K562 (cell line): ENCODE measurements around the gene PRKCG. TPM values are rescaled to one million over a fixed set of nuclear protein-coding genes. Genes with fewer than 3 reads are reported as not detected.
A peak's percentile ranks its signal among the peaks of the same experiment; 100 is the strongest.

ENCODE experiments used
- CHD4 ChIP-seq: fragments of 200-600 bp; sonication (generic); IDR thresholded peaks from 3 replicates; pipeline ENCODE4 v1.6.1; 2012; ENCODE audit warnings: low read depth, mild to moderate bottlenecking, mixed read lengths, low read length, inconsistent platforms; ENCODE audit not compliant: insufficient read depth, insufficient replicate concordance, poor library complexity, severe bottlenecking
- FOS ChIP-seq: IDR thresholded peaks from 3 replicates; pipeline ENCODE4 v1.6.1; 2011; ENCODE audit not compliant: insufficient read length; ENCODE audit errors: extremely low read depth
- HIVEP1 ChIP-seq: fragments of 250-450 bp; sonication (Bioruptor Pico); IDR thresholded peaks from 2 replicates; pipeline ENCODE4 v1.4.0; 2020; ENCODE audit warnings: mild to moderate bottlenecking
- HNRNPLL ChIP-seq: fragments of 200-400 bp; formaldehyde crosslinking; IDR thresholded peaks from 2 replicates; pipeline ENCODE4 v1.6.1; 2017; ENCODE audit warnings: low read length, low read depth, mild to moderate bottlenecking; ENCODE audit not compliant: poor library complexity, severe bottlenecking
- MCM5 ChIP-seq: fragments of 450-650 bp; IDR thresholded peaks from 2 replicates; pipeline ENCODE4 v1.6.1; 2016; ENCODE audit warnings: low read depth
- NELFE ChIP-seq: IDR thresholded peaks from 2 replicates; pipeline ENCODE4 v1.6.1; 2011; ENCODE audit warnings: mild to moderate bottlenecking; ENCODE audit not compliant: insufficient read depth, insufficient read length
- POLR2B ChIP-seq: fragments of 450-650 bp; IDR thresholded peaks from 2 replicates; pipeline ENCODE4 v1.6.1; 2018; ENCODE audit warnings: low read depth; ENCODE audit not compliant: partially characterized antibody
- POU5F1 ChIP-seq: fragments of 150-350 bp; IDR thresholded peaks from 2 replicates; pipeline ENCODE4 v1.6.1; 2014; ENCODE audit warnings: borderline replicate concordance, low read length, low read depth, mild to moderate bottlenecking; ENCODE audit not compliant: partially characterized antibody
- RAD21 ChIP-seq, 2 experiments: fragments of 250-450 bp in 1 of 2; fragments of 450-650 bp in 1 of 2; sonication (Bioruptor Pico) in 1 of 2; formaldehyde crosslinking in 1 of 2; IDR thresholded peaks in 1 of 2; conservative IDR thresholded peaks in 1 of 2; 2 replicates each; pipeline versions ENCODE4 v1.4.0 to v1.8.0; 2020 to 2022; ENCODE audit warnings: mild to moderate bottlenecking in 2 of 2, moderate library complexity in 1 of 2
- RBM15 ChIP-seq: fragments of 200-400 bp; formaldehyde crosslinking; IDR thresholded peaks from 2 replicates; pipeline ENCODE4 v1.6.1; 2018; ENCODE audit warnings: mild to moderate bottlenecking, low read length, moderate library complexity; ENCODE audit not compliant: insufficient read depth
- SIRT6 ChIP-seq: IDR thresholded peaks from one replicate; pipeline ENCODE4 v1.6.1; 2012; ENCODE audit warnings: low read depth, mild to moderate bottlenecking, control low read depth, inconsistent platforms, low read length, moderate library complexity
- SMAD2 ChIP-seq: fragments of 150-350 bp; IDR thresholded peaks from 2 replicates; pipeline ENCODE4 v1.6.1; 2014; ENCODE audit warnings: low read depth, mild to moderate bottlenecking, low read length
- TAF9B ChIP-seq: fragments of 450-650 bp; IDR thresholded peaks from 2 replicates; pipeline ENCODE4 v1.6.1; 2018; ENCODE audit warnings: mild to moderate bottlenecking; ENCODE audit not compliant: partially characterized antibody
- TBL1XR1 ChIP-seq, 2 experiments: IDR thresholded peaks; 2 replicates each; pipeline ENCODE4 v1.6.1; 2012; ENCODE audit warnings: improper control_type of control experiment in 2 of 2, low read length in 2 of 2, mild to moderate bottlenecking in 1 of 2
- XRCC4 ChIP-seq: IDR thresholded peaks from one replicate; pipeline ENCODE4 v1.6.1; 2011; ENCODE audit not compliant: insufficient read depth, insufficient read length; ENCODE audit errors: extremely low read depth
- ZC3H4 ChIP-seq: sonication (generic); formaldehyde crosslinking; IDR thresholded peaks from 2 replicates; pipeline ENCODE4 v1.9.0; 2021; ENCODE audit warnings: missing genetic modification reagents, borderline replicate concordance
- ZNF143 ChIP-seq: sonication (generic); formaldehyde crosslinking; IDR thresholded peaks from 2 replicates; pipeline ENCODE4 v1.9.0; 2022; ENCODE audit warnings: mild to moderate bottlenecking, missing genetic modification reagents
- ZNF239 ChIP-seq: fragments of 250-450 bp; sonication (Bioruptor Pico); IDR thresholded peaks from 2 replicates; pipeline ENCODE4 v1.4.0; 2020; ENCODE audit warnings: mild to moderate bottlenecking
- ZNF324 ChIP-seq: fragments of 250-450 bp; sonication (Bioruptor Pico); IDR thresholded peaks from 2 replicates; pipeline ENCODE4 v1.4.0; 2020; ENCODE audit warnings: mild to moderate bottlenecking
- ZNF780A ChIP-seq: fragments of 250-450 bp; sonication (Bioruptor Pico); IDR thresholded peaks from 2 replicates; pipeline ENCODE4 v1.5.0; 2021; ENCODE audit warnings: mild to moderate bottlenecking
- ZSCAN29 ChIP-seq: fragments of 450-650 bp; IDR thresholded peaks from 2 replicates; pipeline ENCODE4 v1.6.1; 2017
- polyA plus RNA-seq, 8 experiments: library from polyadenylated mRNA; depleted of rRNA in 4 of 8; stranded (reverse) in 5 of 8; unstranded in 3 of 8; fragments of >200 nt; fragmentation: Nextera tagmentation in 2 of 8; fragmentation: Illumina TruSeq in 1 of 8; extraction: Ambion mirVana in 2 of 8; extraction: Trizol in 1 of 8; gene quantifications; 2 replicates each; pipeline versions ENCODE4 v1.2.1 to v1.2.3, GENCODE V29; 2011 to 2014; ENCODE audit warnings: inconsistent platforms in 1 of 8, missing spikeins in 1 of 8
- total RNA-seq, 7 experiments: library from RNA; depleted of rRNA in 6 of 7; stranded (reverse); fragments of >200 nt in 6 of 7; fragmentation: Illumina TruSeq in 2 of 7; extraction: Trizol in 2 of 7; gene quantifications; 2 replicates each; pipeline versions ENCODE4 v1.2.1 to v1.2.3, GENCODE V29; 2011 to 2021; ENCODE audit warnings: low replicate concordance in 1 of 7
- TF ChIP-seq, protein P1 (sequence below): fragments of 200-800 bp; sonication (Bioruptor generic); IDR thresholded peaks from 2 replicates; pipeline ENCODE4 v1.6.1; 2017; ENCODE audit warnings: missing genetic modification characterization, missing compliant biosample characterization
- TF ChIP-seq, protein P2 (sequence below): sonication (generic); formaldehyde crosslinking; IDR thresholded peaks from 2 replicates; pipeline ENCODE4 v1.4.0; 2020; ENCODE audit warnings: mild to moderate bottlenecking, missing genetic modification reagents
- TF ChIP-seq, protein P3 (sequence below), 2 experiments: fragments of 450-650 bp; conservative IDR thresholded peaks; 2 replicates each; pipeline ENCODE4 v1.6.1; 2017; ENCODE audit warnings: mild to moderate bottlenecking in 2 of 2, moderate library complexity in 2 of 2

PRKCG gene
- total and polyA plus RNA-seq, 9 of the 15 experiments (the other 6 are each of a cell fraction or from before 2014, with no cell fraction given), result not detected

- TF ChIP-seq POLR2B (no peak), HNRNPLL (no peak), XRCC4 (no peak), POU5F1 (no peak), ZNF143 (CRISPR knock-in tag) (no peak), SIRT6 (no peak), ZSCAN29 (no peak), NELFE (no peak), ZNF239 (CRISPR knock-in tag) (no peak), TBL1XR1 (IDR thresholded peaks at IDR 0.05; ENCODE audit: low read length in 2 of 2) (no peak), TAF9B (no peak), HIVEP1 (no peak), RBM15 (no peak), MCM5 (no peak), ZNF780A (CRISPR knock-in tag) (no peak), SMAD2 (no peak), ZC3H4 (CRISPR knock-in tag) (no peak), FOS (no peak), RAD21 (CRISPR knock-in tag; conservative IDR thresholded peaks at IDR 0.05 in 1 of 2, IDR thresholded peaks at IDR 0.05 in 1 of 2) (peak; percentile 40), ZNF324 (CRISPR knock-in tag) (no peak), CHD4 (no peak)
- TF ChIP-seq, protein P1, sequence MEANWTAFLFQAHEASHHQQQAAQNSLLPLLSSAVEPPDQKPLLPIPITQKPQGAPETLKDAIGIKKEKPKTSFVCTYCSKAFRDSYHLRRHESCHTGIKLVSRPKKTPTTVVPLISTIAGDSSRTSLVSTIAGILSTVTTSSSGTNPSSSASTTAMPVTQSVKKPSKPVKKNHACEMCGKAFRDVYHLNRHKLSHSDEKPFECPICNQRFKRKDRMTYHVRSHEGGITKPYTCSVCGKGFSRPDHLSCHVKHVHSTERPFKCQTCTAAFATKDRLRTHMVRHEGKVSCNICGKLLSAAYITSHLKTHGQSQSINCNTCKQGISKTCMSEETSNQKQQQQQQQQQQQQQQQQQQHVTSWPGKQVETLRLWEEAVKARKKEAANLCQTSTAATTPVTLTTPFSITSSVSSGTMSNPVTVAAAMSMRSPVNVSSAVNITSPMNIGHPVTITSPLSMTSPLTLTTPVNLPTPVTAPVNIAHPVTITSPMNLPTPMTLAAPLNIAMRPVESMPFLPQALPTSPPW, result peak; percentile 59
- TF ChIP-seq, protein P2, sequence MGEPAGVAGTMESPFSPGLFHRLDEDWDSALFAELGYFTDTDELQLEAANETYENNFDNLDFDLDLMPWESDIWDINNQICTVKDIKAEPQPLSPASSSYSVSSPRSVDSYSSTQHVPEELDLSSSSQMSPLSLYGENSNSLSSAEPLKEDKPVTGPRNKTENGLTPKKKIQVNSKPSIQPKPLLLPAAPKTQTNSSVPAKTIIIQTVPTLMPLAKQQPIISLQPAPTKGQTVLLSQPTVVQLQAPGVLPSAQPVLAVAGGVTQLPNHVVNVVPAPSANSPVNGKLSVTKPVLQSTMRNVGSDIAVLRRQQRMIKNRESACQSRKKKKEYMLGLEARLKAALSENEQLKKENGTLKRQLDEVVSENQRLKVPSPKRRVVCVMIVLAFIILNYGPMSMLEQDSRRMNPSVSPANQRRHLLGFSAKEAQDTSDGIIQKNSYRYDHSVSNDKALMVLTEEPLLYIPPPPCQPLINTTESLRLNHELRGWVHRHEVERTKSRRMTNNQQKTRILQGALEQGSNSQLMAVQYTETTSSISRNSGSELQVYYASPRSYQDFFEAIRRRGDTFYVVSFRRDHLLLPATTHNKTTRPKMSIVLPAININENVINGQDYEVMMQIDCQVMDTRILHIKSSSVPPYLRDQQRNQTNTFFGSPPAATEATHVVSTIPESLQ (CRISPR knock-in tag), result no peak
- TF ChIP-seq, protein P3, sequence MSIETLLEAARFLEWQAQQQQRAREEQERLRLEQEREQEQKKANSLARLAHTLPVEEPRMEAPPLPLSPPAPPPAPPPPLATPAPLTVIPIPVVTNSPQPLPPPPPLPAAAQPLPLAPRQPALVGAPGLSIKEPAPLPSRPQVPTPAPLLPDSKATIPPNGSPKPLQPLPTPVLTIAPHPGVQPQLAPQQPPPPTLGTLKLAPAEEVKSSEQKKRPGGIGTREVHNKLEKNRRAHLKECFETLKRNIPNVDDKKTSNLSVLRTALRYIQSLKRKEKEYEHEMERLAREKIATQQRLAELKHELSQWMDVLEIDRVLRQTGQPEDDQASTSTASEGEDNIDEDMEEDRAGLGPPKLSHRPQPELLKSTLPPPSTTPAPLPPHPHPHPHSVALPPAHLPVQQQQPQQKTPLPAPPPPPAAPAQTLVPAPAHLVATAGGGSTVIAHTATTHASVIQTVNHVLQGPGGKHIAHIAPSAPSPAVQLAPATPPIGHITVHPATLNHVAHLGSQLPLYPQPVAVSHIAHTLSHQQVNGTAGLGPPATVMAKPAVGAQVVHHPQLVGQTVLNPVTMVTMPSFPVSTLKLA (conservative IDR thresholded peaks at IDR 0.05), result peak; percentile 55 to 68
These were observed at the start of gene PRKCG (continued) for GRCh38 chr19:53881482-53882390.
